H1 (cell line): ENCODE measurements around the gene LYAR. TPM values are rescaled to one million over a fixed set of nuclear protein-coding genes. Genes with fewer than 3 reads are reported as not detected.

Source experiments
- CTCF ChIA-PET: fragments of 300-600 bp; sonication (Branson Sonifier 250); formaldehyde crosslinking; loops from one replicate; lab custom pipeline; 2021; ENCODE audit not compliant: partially characterized antibody; lab: Charles Lee
- POLR2A ChIA-PET: fragments of 300-600 bp; sonication (Branson Sonifier 250); formaldehyde crosslinking; loops from one replicate; lab custom pipeline; 2021; ENCODE audit warnings: inconsistent platforms; ENCODE audit not compliant: partially characterized antibody; lab: Charles Lee
- DNase-seq, 2 experiments: peaks; one replicate each; pipeline versions ENCODE4 v3.0.0 to v3.0.0-alpha.2; 2010 to 2022; ENCODE audit warnings: low spot score in 2 of 2, low read depth in 1 of 2, mixed read lengths in 1 of 2
- FAIRE-seq: peaks from 2 replicates; lab custom pipeline; 2011; peaks lifted over from hg19 to GRCh38; lab: Jason Lieb, UNC
- H2AFZ ChIP-seq: 2 replicates; pipeline ENCODE4 v1.8.1; 2012; ENCODE audit warnings: low read length, inconsistent platforms
- H2AK5ac ChIP-seq: 2 replicates; pipeline ENCODE4 v1.6.1; 2013; ENCODE audit warnings: low read depth, low read length
- H2BK120ac ChIP-seq: replicated peaks from 2 replicates; pipeline ENCODE3; 2013; ENCODE audit warnings: low read depth, low read length, inconsistent platforms
- H2BK12ac ChIP-seq: 2 replicates; pipeline ENCODE4 v1.6.1; 2013; ENCODE audit warnings: low read depth, low read length
- H2BK15ac ChIP-seq: 2 replicates; pipeline ENCODE4 v1.6.1; 2013; ENCODE audit warnings: low read length
- H2BK20ac ChIP-seq: 2 replicates; pipeline ENCODE4 v1.6.1; 2013; ENCODE audit warnings: low read length
- H2BK5ac ChIP-seq: 2 replicates; pipeline ENCODE4 v1.6.1; 2013; ENCODE audit warnings: low read depth, low read length
- H3K14ac ChIP-seq: 2 replicates; pipeline ENCODE4 v1.6.1; 2013; ENCODE audit warnings: inconsistent platforms; ENCODE audit not compliant: insufficient read length
- H3K18ac ChIP-seq: 2 replicates; pipeline ENCODE4 v1.6.1; 2013; ENCODE audit warnings: low read length; ENCODE audit errors: extremely low read depth
- H3K23ac ChIP-seq: 2 replicates; pipeline ENCODE4 v1.6.1; 2013; ENCODE audit warnings: inconsistent platforms; ENCODE audit not compliant: insufficient read length
- H3K23me2 ChIP-seq: 2 replicates; pipeline ENCODE4 v1.6.1; 2013; ENCODE audit warnings: low read depth, low read length
- H3K27ac ChIP-seq: 2 replicates; pipeline ENCODE4 v1.6.1; 2011; ENCODE audit warnings: low read depth, low read length, inconsistent platforms
- H3K27me3 ChIP-seq, 4 experiments: replicated peaks in 1 of 4; 1 replicate in 1 of 4; 2 replicates in 3 of 4; pipeline versions ENCODE4 v1.6.1 to v1.8.1; 2011 to 2013; ENCODE audit warnings: low read length in 3 of 4, mild to moderate bottlenecking in 3 of 4, inconsistent platforms in 2 of 4, mixed read lengths in 2 of 4, moderate library complexity in 1 of 4; ENCODE audit not compliant: control insufficient read depth in 3 of 4, insufficient read depth in 3 of 4; ENCODE audit errors: extremely low read depth in 1 of 4
- H3K36me3 ChIP-seq, 4 experiments: 2 replicates each; pipeline versions ENCODE4 v1.6.1 to v1.8.1; 2011 to 2013; ENCODE audit warnings: mild to moderate bottlenecking in 4 of 4, low read length in 3 of 4, moderate library complexity in 2 of 4, control low read depth in 1 of 4, inconsistent platforms in 1 of 4; ENCODE audit not compliant: insufficient read depth in 4 of 4, control insufficient read depth in 2 of 4
- H3K4ac ChIP-seq: replicated peaks from 2 replicates; pipeline ENCODE3; 2013; ENCODE audit warnings: low read length, low read depth, mixed read lengths, inconsistent platforms; ENCODE audit not compliant: insufficient read length
- H3K4me1 ChIP-seq, 4 experiments: replicated peaks in 1 of 4; 1 replicate in 1 of 4; 2 replicates in 3 of 4; pipeline versions ENCODE4 v1.6.1 to v1.8.1; 2011 to 2013; ENCODE audit warnings: low read length in 3 of 4, inconsistent platforms in 2 of 4, mixed read lengths in 1 of 4; ENCODE audit not compliant: insufficient read depth in 4 of 4, control insufficient read depth in 3 of 4
- H3K4me2 ChIP-seq, 2 experiments: 2 replicates each; pipeline versions ENCODE4 v1.6.1 to v1.8.1; 2011 to 2013; ENCODE audit warnings: low read depth in 2 of 2, low read length in 2 of 2, control low read depth in 1 of 2, inconsistent platforms in 1 of 2, mild to moderate bottlenecking in 1 of 2; ENCODE audit not compliant: insufficient read depth in 1 of 2
- H3K4me3 ChIP-seq, 4 experiments: fragments of 200-600, 300-600 bp in 1 of 4; sonication (generic), shearing (Covaris generic), sonication (Bioruptor Twin) in 1 of 4; 2 replicates each; pipeline versions ENCODE4 v1.5.1 to v1.8.1; 2011 to 2016; ENCODE audit warnings: low read length in 4 of 4, low read depth in 3 of 4, control low read depth in 2 of 4, inconsistent platforms in 2 of 4, mild to moderate bottlenecking in 2 of 4, mixed read lengths in 1 of 4, moderate library complexity in 1 of 4; ENCODE audit not compliant: insufficient read depth in 2 of 4; ENCODE audit errors: extremely low read depth in 1 of 4
- H3K56ac ChIP-seq: replicated peaks from 2 replicates; pipeline ENCODE3; 2013; ENCODE audit warnings: low read depth, mild to moderate bottlenecking, mixed read lengths, low read length, inconsistent platforms; ENCODE audit not compliant: insufficient read length
- H3K79me1 ChIP-seq: 2 replicates; pipeline ENCODE4 v1.6.1; 2013; ENCODE audit warnings: low read depth, low read length, control low read depth
- H3K79me2 ChIP-seq, 2 experiments: 2 replicates each; pipeline versions ENCODE4 v1.6.1 to v1.8.1; 2012 to 2013; ENCODE audit warnings: low read length in 2 of 2, mild to moderate bottlenecking in 2 of 2, inconsistent platforms in 1 of 2; ENCODE audit not compliant: insufficient read depth in 2 of 2, control insufficient read depth in 1 of 2
- H3K9ac ChIP-seq, 4 experiments: replicated peaks in 1 of 4; 1 replicate in 1 of 4; 2 replicates in 3 of 4; pipeline versions ENCODE4 v1.6.1 to v1.8.1; 2011 to 2013; ENCODE audit warnings: low read depth in 3 of 4, low read length in 3 of 4, control low read depth in 2 of 4, mild to moderate bottlenecking in 2 of 4, moderate library complexity in 2 of 4, inconsistent platforms in 1 of 4; ENCODE audit errors: extremely low read depth in 1 of 4
- H3K9me3 ChIP-seq, 2 experiments: 2 replicates each; pipeline versions ENCODE4 v1.6.1 to v1.8.1; 2012 to 2013; ENCODE audit warnings: mild to moderate bottlenecking in 2 of 2, moderate library complexity in 2 of 2, control low read depth in 1 of 2, inconsistent platforms in 1 of 2, low read depth in 1 of 2, low read length in 1 of 2, mixed read lengths in 1 of 2; ENCODE audit not compliant: insufficient read depth in 2 of 2
- H4K20me1 ChIP-seq, 2 experiments: replicated peaks in 1 of 2; 2 replicates each; pipeline versions ENCODE3 to v1.8.1; 2011 to 2013; ENCODE audit warnings: inconsistent platforms in 2 of 2, low read length in 2 of 2, mild to moderate bottlenecking in 1 of 2; ENCODE audit not compliant: insufficient read depth in 2 of 2, control insufficient read depth in 1 of 2
- H4K5ac ChIP-seq: 2 replicates; pipeline ENCODE4 v1.6.1; 2013; ENCODE audit warnings: low read length, low read depth, mixed read lengths, inconsistent platforms; ENCODE audit not compliant: insufficient read length
- H4K8ac ChIP-seq: 2 replicates; pipeline ENCODE4 v1.8.0; 2013; ENCODE audit warnings: mild to moderate bottlenecking, moderate library complexity, low read length, inconsistent platforms; ENCODE audit not compliant: insufficient read depth; ENCODE audit errors: extremely low read depth
- H4K91ac ChIP-seq: replicated peaks from 2 replicates; pipeline ENCODE3; 2013; ENCODE audit warnings: low read length, mixed read lengths, inconsistent platforms; ENCODE audit not compliant: insufficient read length
- CBX8 ChIP-seq: fragments of 300-800, 300-1000 bp; sonication (generic); IDR thresholded peaks from 2 replicates; pipeline ENCODE4 v1.7.1; 2016; ENCODE audit warnings: low read depth, low read length, borderline replicate concordance
- CHD2 ChIP-seq: IDR thresholded peaks from 2 replicates; pipeline ENCODE4 v1.6.1; 2012; ENCODE audit warnings: low read length, improper control_type of control experiment
- EZH2 ChIP-seq: fragments of 200-600 bp; sonication (generic); IDR thresholded peaks from 2 replicates; pipeline ENCODE4 v1.7.1; 2012; ENCODE audit warnings: low read depth, mild to moderate bottlenecking, moderate library complexity, low read length, inconsistent platforms; ENCODE audit not compliant: severe bottlenecking
- JUN ChIP-seq: IDR thresholded peaks from 2 replicates; pipeline ENCODE4 v1.6.1; 2011; ENCODE audit warnings: low read depth, mild to moderate bottlenecking, improper control_type of control experiment, low read length
- KDM5A ChIP-seq: fragments of 200-600 bp; IDR thresholded peaks from 2 replicates; pipeline ENCODE4 v1.7.1; 2012; ENCODE audit warnings: mild to moderate bottlenecking, low read length, inconsistent platforms, mixed read lengths
- NANOG ChIP-seq: IDR thresholded peaks from 2 replicates; pipeline ENCODE4 v1.6.1; 2011; ENCODE audit warnings: low read length, low read depth, mild to moderate bottlenecking, inconsistent platforms; ENCODE audit not compliant: insufficient read depth, poor library complexity, severe bottlenecking
- RBBP5 ChIP-seq: IDR thresholded peaks from 2 replicates; pipeline ENCODE4 v1.7.1; 2012; ENCODE audit warnings: low read depth, mild to moderate bottlenecking, inconsistent platforms, low read length, moderate library complexity, borderline replicate concordance
- RNF2 ChIP-seq: fragments of 200-900, 300-1000 bp; sonication (generic); IDR thresholded peaks from 2 replicates; pipeline ENCODE4 v1.7.1; 2016; ENCODE audit warnings: borderline replicate concordance, low read depth, mild to moderate bottlenecking, antibody characterized with exemption, low read length; ENCODE audit not compliant: poor library complexity, severe bottlenecking; ENCODE audit errors: missing control alignments
- WGBS, 2 experiments: shearing (Covaris generic) in 1 of 2; methylation state at CpG; one replicate each; pipeline versions ENCODE4 v1.1.6 to v1.1.7; 2013 to 2015; ENCODE audit warnings: low lambda C conversion rate in 2 of 2, mixed read lengths in 2 of 2, inconsistent platforms in 1 of 2, low coverage in 1 of 2, missing lambda C conversion rate in 1 of 2; ENCODE audit not compliant: insufficient replicate concordance in 2 of 2, insufficient coverage in 1 of 2, insufficient read length in 1 of 2; ENCODE audit errors: extremely low coverage in 1 of 2, missing lambda C conversion rate in 1 of 2; 5-methylcytosine and 5-hydroxymethylcytosine counted together
- polyA plus RNA-seq, 7 experiments: library from polyadenylated mRNA; depleted of rRNA in 3 of 7; stranded (reverse) in 5 of 7; unstranded in 2 of 7; fragments of >200 nt in 5 of 7; fragments of 200-250 nt in 2 of 7; gene quantifications; 1 replicate in 5 of 7; 2 replicates in 1 of 7; 4 replicates in 1 of 7; pipeline versions ENCODE4 v1.2.1 to v1.2.3, GENCODE V29; 2011 to 2013; ENCODE audit warnings: missing spikeins in 2 of 7, mixed read lengths in 2 of 7
- total RNA-seq: library from RNA; stranded (reverse); fragmentation: NEBNext Ultra II Directional; extraction: Animal tissue kit (Norgen Biotek cat#: 25700); gene quantifications from 2 replicates; pipeline ENCODE4 v1.2.1, GENCODE V29; 2021
- TF ChIP-seq, protein P1 (sequence below): IDR thresholded peaks from 2 replicates; pipeline ENCODE4 v1.6.1; 2011; ENCODE audit warnings: low read length, improper control_type of control experiment

Gene LYAR
- total and polyA plus RNA-seq, 2 of the 8 experiments (the other 6 are each of a cell fraction or from before 2014, with no cell fraction given) = 6.5 to 46.9 TPM

- DNase-seq = no peak
- H2BK15ac ChIP-seq = no peak overlapping the region
- H2BK12ac ChIP-seq = no peak overlapping the region
- no peak overlapping the region for H4K5ac ChIP-seq
- no peak overlapping the region for H2AK5ac ChIP-seq
- H2AFZ ChIP-seq = no peak overlapping the region
- peaks cover 0 to 8% of the 10 kb centered on the region in 2 experiments; a peak in 2 of 4 replicates for H3K79me2 ChIP-seq
- CTCF ChIA-PET = interaction anchor here (0.6 to 2.3 kb wide), 6 partner anchors 9 to 78 kb away, joined by 3 to 11 read pairs (median 6); no protein-coding TSS in a partner anchor
- no peak overlapping the region for H2BK20ac ChIP-seq
- H3K9ac ChIP-seq = no peak overlapping the region
- no peaks in the 10 kb centered on the region for H4K20me1 ChIP-seq
- no peak overlapping the region for H2BK120ac ChIP-seq
- peaks cover 0 to 6% (median 3%) of the 10 kb centered on the region in 4 experiments; a peak in 5 of 7 replicates for H3K4me1 ChIP-seq
- H4K91ac ChIP-seq = no peak overlapping the region
- H3K4me2 ChIP-seq = no peak overlapping the region
- H3K79me1 ChIP-seq = peaks cover 3% of the 10 kb centered on the region; the same call in 1 of the 2 replicates
- peaks cover 8% of the 10 kb centered on the region for H3K23me2 ChIP-seq
- FAIRE-seq = no peak
- H3K4me3 ChIP-seq = no peak overlapping the region
- 92% methylated on average over 8 of the region's 8 CpGs; no CpG with 5 or more reads in 1 of the 2 experiments for WGBS, 2 experiments
- H3K4ac ChIP-seq = no peak overlapping the region
- no peaks in the 10 kb centered on the region for H3K9me3 ChIP-seq
- no peak overlapping the region for H2BK5ac ChIP-seq
- no peak overlapping the region for H3K56ac ChIP-seq
- no peak overlapping the region for H3K14ac ChIP-seq
- POLR2A ChIA-PET = interaction anchor here (1.0 kb wide), 1 partner anchor 17 kb away, joined by 3 read pairs; no protein-coding TSS in a partner anchor
- H3K36me3 ChIP-seq = peaks cover 0 to 6% (median 2%) of the 10 kb centered on the region in 4 experiments; a peak in 4 of 8 replicates
- no peak overlapping the region for H3K18ac ChIP-seq
- no peak overlapping the region for H3K23ac ChIP-seq
- no peak overlapping the region for H4K8ac ChIP-seq
- H3K27me3 ChIP-seq = peaks cover 0 to 6% (median 0%) of the 10 kb centered on the region in 4 experiments; a peak in 1 of 7 replicates
- H3K27ac ChIP-seq = no peak overlapping the region
- TF ChIP-seq CHD2 = no peak
- no peak for TF ChIP-seq EZH2
- TF ChIP-seq CBX8 = no peak
- TF ChIP-seq RNF2 = no peak
- TF ChIP-seq RBBP5 = no peak
- no peak for TF ChIP-seq KDM5A
- no peak for TF ChIP-seq NANOG
- TF ChIP-seq, protein P1, sequence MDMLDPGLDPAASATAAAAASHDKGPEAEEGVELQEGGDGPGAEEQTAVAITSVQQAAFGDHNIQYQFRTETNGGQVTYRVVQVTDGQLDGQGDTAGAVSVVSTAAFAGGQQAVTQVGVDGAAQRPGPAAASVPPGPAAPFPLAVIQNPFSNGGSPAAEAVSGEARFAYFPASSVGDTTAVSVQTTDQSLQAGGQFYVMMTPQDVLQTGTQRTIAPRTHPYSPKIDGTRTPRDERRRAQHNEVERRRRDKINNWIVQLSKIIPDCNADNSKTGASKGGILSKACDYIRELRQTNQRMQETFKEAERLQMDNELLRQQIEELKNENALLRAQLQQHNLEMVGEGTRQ = no peak
- no peak for TF ChIP-seq JUN
Measured at GRCh38 chr4:4249866-4250265, 40.1 kb downstream of the LYAR start.
